Kidney (tissue), 14 donors: ENCODE measurements around the gene SLC35A3. TPM values are rescaled to one million over a fixed set of nuclear protein-coding genes. Genes with fewer than 3 reads are reported as not detected.

Source experiments
- DNase-seq, 5 donors: peaks; one replicate each; pipeline ENCODE4 v3.0.0-alpha.2; 2013 to 2020
- FAIRE-seq: peaks from 2 replicates; lab custom pipeline; 2012; peaks lifted over from hg19 to GRCh38; lab: Jason Lieb, UNC
- H3K27ac ChIP-seq, 2 donors: one replicate each; pipeline ENCODE4 v1.7.0; 2013; ENCODE audit warnings: low read depth in 2 of 2, low read length in 2 of 2, inconsistent platforms in 1 of 2
- H3K27me3 ChIP-seq: one replicate; pipeline ENCODE4 v1.7.1; 2013; ENCODE audit warnings: low read length, inconsistent platforms; ENCODE audit not compliant: control insufficient read depth, insufficient read depth
- H3K36me3 ChIP-seq, 3 donors: one replicate each; pipeline versions ENCODE4 v1.7.0 to v1.7.1; 2013; ENCODE audit warnings: low read length in 3 of 3, control low read depth in 1 of 3, inconsistent platforms in 1 of 3; ENCODE audit not compliant: insufficient read depth in 3 of 3, control insufficient read depth in 2 of 3
- H3K4me1 ChIP-seq, 3 donors: one replicate each; pipeline versions ENCODE4 v1.7.0 to v1.7.1; 2013; ENCODE audit warnings: low read length in 3 of 3, inconsistent platforms in 1 of 3, low read depth in 1 of 3; ENCODE audit not compliant: control insufficient read depth in 2 of 3, insufficient read depth in 2 of 3
- H3K4me3 ChIP-seq, 3 donors: one replicate each; pipeline versions ENCODE4 v1.7.0 to v1.8.1; 2013; ENCODE audit warnings: low read length in 3 of 3, control low read depth in 1 of 3, inconsistent platforms in 1 of 3
- H3K9ac ChIP-seq, 3 donors: one replicate each; pipeline versions ENCODE4 v1.7.0 to v1.7.1; 2013; ENCODE audit warnings: low read length in 3 of 3, control low read depth in 1 of 3, inconsistent platforms in 1 of 3
- H3K9me3 ChIP-seq, 3 donors: one replicate each; pipeline versions ENCODE4 v1.7.0 to v1.7.1; 2013; ENCODE audit warnings: low read length in 3 of 3, control low read depth in 1 of 3, inconsistent platforms in 1 of 3; ENCODE audit not compliant: control insufficient read depth in 2 of 3, insufficient read depth in 1 of 3
- intact Hi-C: fragments of 100-400 bp; cut with DNase I; formaldehyde crosslinking; loops from one replicate; pipeline ENCODE4 v1.11.1; 2022
- polyA plus RNA-seq: library from polyadenylated mRNA; stranded (reverse); fragments of 350-450 nt; fragmentation: Illumina TruSeq; extraction: RNeasy Lipid Tissue Mini Kit (QIAGEN cat#74804); gene quantifications from one replicate; pipeline ENCODE4 v1.2.3, GENCODE V29; 2014; ENCODE audit warnings: low read depth, low replicate concordance; ENCODE audit not compliant: insufficient read depth
- total RNA-seq: library from RNA; stranded (reverse); fragmentation: NEBNext Ultra II Directional; extraction: Animal tissue kit (Norgen Biotek cat#: 25700); gene quantifications from one replicate; pipeline ENCODE4 v1.2.1, GENCODE V29; 2021
- TF ChIP-seq, protein P1 (sequence below): IDR thresholded peaks from 3 replicates; pipeline ENCODE4 v1.5.1; 2012; ENCODE audit warnings: mild to moderate bottlenecking, moderate library complexity, borderline replicate concordance; ENCODE audit not compliant: insufficient read depth; ENCODE audit errors: extremely low read depth
- donor health status: control.
- donor health status: control.
- donor health status: control.
- donor health status: control.
- donor health status: control.
- donor health status: DM: yes; HTN: yes; CAD: no.
- donor health status: Normal renal cell carcinoma (clear cell type).

Gene SLC35A3
- total and polyA plus RNA-seq, 2 donors from 2014 or later, result 17.9 to 28.2 TPM

DNA sequence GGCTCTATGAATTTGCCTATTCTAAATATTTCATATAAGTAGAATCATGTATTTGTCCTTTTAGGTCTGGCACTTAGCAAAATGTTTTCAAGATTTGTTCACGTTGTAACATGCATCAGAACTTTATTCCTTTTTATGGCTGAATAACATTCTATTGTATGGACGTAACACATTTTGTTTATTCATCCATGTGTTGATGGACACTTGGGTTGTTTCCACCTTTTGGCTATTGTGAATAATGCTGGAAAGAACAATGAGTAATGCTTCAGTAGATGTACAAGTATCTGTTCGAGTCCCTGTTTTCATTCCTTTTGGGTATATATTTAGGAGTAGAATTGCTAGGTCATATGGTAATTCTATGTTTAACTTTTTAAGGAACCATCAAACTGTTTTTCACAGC lies 24.7 kb downstream of the SLC35A3 start:
- intact Hi-C loops, result no loop called here
- TF ChIP-seq, protein P1, sequence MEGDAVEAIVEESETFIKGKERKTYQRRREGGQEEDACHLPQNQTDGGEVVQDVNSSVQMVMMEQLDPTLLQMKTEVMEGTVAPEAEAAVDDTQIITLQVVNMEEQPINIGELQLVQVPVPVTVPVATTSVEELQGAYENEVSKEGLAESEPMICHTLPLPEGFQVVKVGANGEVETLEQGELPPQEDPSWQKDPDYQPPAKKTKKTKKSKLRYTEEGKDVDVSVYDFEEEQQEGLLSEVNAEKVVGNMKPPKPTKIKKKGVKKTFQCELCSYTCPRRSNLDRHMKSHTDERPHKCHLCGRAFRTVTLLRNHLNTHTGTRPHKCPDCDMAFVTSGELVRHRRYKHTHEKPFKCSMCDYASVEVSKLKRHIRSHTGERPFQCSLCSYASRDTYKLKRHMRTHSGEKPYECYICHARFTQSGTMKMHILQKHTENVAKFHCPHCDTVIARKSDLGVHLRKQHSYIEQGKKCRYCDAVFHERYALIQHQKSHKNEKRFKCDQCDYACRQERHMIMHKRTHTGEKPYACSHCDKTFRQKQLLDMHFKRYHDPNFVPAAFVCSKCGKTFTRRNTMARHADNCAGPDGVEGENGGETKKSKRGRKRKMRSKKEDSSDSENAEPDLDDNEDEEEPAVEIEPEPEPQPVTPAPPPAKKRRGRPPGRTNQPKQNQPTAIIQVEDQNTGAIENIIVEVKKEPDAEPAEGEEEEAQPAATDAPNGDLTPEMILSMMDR, result no peak
- no peak overlapping the region for H3K9ac ChIP-seq
- H3K36me3 ChIP-seq, result no peaks in the 10 kb centered on the region
- DNase-seq (no peak), FAIRE-seq (no peak)
- no peaks in the 10 kb centered on the region for H3K27me3 ChIP-seq
- H3K4me1 ChIP-seq, result no peaks in the 10 kb centered on the region
- H3K9me3 ChIP-seq, result peaks cover 0 to 10% (median 0%) of the 10 kb centered on the region in 3 donors
- no peak overlapping the region for H3K4me3 ChIP-seq
- H3K27ac ChIP-seq, result no peak overlapping the region

DNA sequence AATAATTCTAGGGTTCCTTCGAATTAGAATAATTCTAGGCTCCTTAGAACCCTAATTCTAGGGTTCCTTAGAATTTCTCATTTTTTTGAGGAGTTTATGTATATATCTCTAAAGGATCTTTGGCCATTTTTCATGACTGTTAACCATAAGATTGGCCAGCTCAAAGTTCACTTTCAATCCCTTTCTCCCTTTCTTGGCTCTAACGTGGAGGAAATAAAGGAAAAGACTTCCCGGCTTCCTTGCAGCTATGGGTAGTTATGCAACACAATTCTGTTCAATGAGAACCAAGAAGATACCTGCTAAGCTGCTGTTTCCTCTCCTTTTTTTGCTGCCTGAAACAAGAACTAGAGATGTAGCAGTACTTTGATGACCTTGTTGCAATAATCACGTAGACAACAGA lies 27.2 kb downstream of the SLC35A3 start:
- FAIRE-seq, result no peak
- H3K36me3 ChIP-seq, result no peaks in the 10 kb centered on the region
- H3K9me3 ChIP-seq, result peaks cover 0 to 8% (median 0%) of the 10 kb centered on the region in 3 donors
- H3K9ac ChIP-seq, result no peak overlapping the region
- no peak for DNase-seq
- intact Hi-C loops, result no loop called here
- no peak overlapping the region for H3K4me3 ChIP-seq
- TF ChIP-seq, protein P1, result no peak
- H3K27ac ChIP-seq, result no peak overlapping the region
- H3K27me3 ChIP-seq, result no peaks in the 10 kb centered on the region
- no peaks in the 10 kb centered on the region for H3K4me1 ChIP-seq

DNA sequence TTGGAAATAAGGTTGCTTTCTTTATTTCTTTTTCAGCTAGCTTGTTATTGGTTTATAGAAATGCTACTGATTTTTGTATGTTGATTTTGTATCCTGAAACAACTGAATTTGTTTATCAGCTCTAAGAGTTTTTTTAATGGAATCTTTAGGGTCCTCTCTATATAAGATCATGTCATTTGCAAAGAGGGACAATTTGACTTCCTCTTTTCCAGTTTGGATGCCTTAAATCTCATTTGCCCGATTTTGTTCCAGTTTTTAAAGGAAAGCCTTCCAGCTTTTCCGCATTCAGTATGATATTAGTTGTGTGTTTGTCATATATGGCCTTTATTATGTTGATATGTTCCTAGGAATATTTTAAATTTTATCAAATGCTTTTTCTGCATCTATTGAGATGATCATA lies 31.7 kb downstream of the SLC35A3 start:
- Histone ChIP-seq H3K4me1 (no peaks in the 10 kb centered on the region), H3K36me3 (no peaks in the 10 kb centered on the region), H3K4me3 (no peak overlapping the region), H3K27me3 (no peaks in the 10 kb centered on the region), H3K9me3 (no peaks in the 10 kb centered on the region), H3K27ac (no peak overlapping the region), H3K9ac (no peak overlapping the region)
- DNase-seq, result no peak
- intact Hi-C loops, result no loop called here
- FAIRE-seq, result no peak
- TF ChIP-seq, protein P1, result no peak

DNA sequence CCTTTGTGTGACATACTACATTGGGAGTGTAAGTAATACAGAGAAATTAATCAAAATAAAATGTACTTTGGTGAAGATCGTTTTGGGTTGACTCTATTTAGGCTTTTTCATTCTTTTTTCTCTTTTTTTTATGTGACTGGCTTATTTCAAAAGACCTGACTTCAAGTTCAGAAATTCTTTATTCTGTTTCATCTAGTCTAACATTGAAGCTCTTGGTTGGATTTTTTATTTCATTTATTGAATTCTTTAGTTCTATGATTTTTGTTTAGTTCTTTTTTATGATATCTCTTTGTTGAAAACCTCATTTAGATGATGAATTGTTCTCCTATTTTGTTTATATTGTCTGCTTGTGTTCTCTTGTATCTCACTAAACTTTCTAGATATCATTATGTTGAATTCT lies 35.6 kb downstream of the SLC35A3 start:
- Histone ChIP-seq H3K36me3 (no peaks in the 10 kb centered on the region), H3K9me3 (no peaks in the 10 kb centered on the region), H3K4me1 (no peaks in the 10 kb centered on the region), H3K27me3 (no peaks in the 10 kb centered on the region), H3K4me3 (no peak overlapping the region), H3K9ac (no peak overlapping the region), H3K27ac (no peak overlapping the region)
- intact Hi-C loops, result no loop called here
- peak; percentile 15 for FAIRE-seq
- no peak for DNase-seq
- TF ChIP-seq, protein P1, result no peak
